ENCODE measurements around the gene MOCS1.
"Not testable (repeated sequence)": the region's sequence is repeated elsewhere in the genome, so short reads cannot be mapped to it uniquely, and the experiment has no call there.

Gene MOCS1

GRCh38 chr6:39934131-39934757 is at the start of gene MOCS1:
MOCS1 (minus strand) TSS chr6:39934462; CDS start chr6:39934417, 45 bp downstream.
- peak; percentile 43 for DNase-seq

- no peak for DNase-seq
These were observed 49.8 kb upstream of the MOCS1 start for GRCh38 chr6:39984051-39984450.

GRCh38 chr6:39983193-39983592 is 48.9 kb upstream of the MOCS1 start:
- no peak for DNase-seq

- DNase-seq: no peak
These were observed 48.5 kb upstream of the MOCS1 start for GRCh38 chr6:39982720-39983119.

GRCh38 chr6:39980839-39981580 is 46.7 kb upstream of the MOCS1 start:
- no peak for DNase-seq

- no peak for DNase-seq
These were observed 45.4 kb upstream of the MOCS1 start for GRCh38 chr6:39979461-39980328.

- no peak for DNase-seq
These were observed 44.0 kb upstream of the MOCS1 start for GRCh38 chr6:39978240-39978639.

- no peak for DNase-seq
These were observed 39.4 kb upstream of the MOCS1 start for GRCh38 chr6:39973661-39974060.

GRCh38 chr6:39972717-39973116 is 38.5 kb upstream of the MOCS1 start:
- not testable (repeated sequence) for DNase-seq

- not testable (repeated sequence) for DNase-seq
These were observed 36.9 kb upstream of the MOCS1 start for GRCh38 chr6:39971131-39971530.

GRCh38 chr6:39965751-39966150 is 31.5 kb upstream of the MOCS1 start:
- no peak for DNase-seq

- DNase-seq: no peak
These were observed 30.3 kb upstream of the MOCS1 start for GRCh38 chr6:39964530-39964929.

GRCh38 chr6:39964094-39964493 is 29.8 kb upstream of the MOCS1 start:
- DNase-seq: no peak

GRCh38 chr6:39962831-39963230 is 28.6 kb upstream of the MOCS1 start:
- no peak for DNase-seq

- DNase-seq: no peak
These were observed 26.9 kb upstream of the MOCS1 start for GRCh38 chr6:39961178-39961577.

GRCh38 chr6:39958947-39959346 is 24.7 kb upstream of the MOCS1 start:
- no peak for DNase-seq

GRCh38 chr6:39956936-39957335 is 22.7 kb upstream of the MOCS1 start:
- DNase-seq: no peak

GRCh38 chr6:39953076-39953618 is 18.9 kb upstream of the MOCS1 start:
- DNase-seq: no peak

GRCh38 chr6:39952167-39952566 is 17.9 kb upstream of the MOCS1 start:
- DNase-seq: no peak

GRCh38 chr6:39951716-39952115 is 17.5 kb upstream of the MOCS1 start:
- no peak for DNase-seq

GRCh38 chr6:39951191-39951590 is 16.9 kb upstream of the MOCS1 start:
- DNase-seq: no peak

- DNase-seq: no peak
These were observed 16.0 kb upstream of the MOCS1 start for GRCh38 chr6:39950125-39950720.

- DNase-seq: no peak
These were observed 14.0 kb upstream of the MOCS1 start for GRCh38 chr6:39948199-39948791.

Data from activated CD4-positive, CD25-positive, alpha-beta regulatory T cell treated with anti-CD3 and anti-CD28 coated beads, Interleukin-2, amount 50 U/mL, for 72 hours (primary cell).